Measurements from ENCODE around the gene CALCOCO1. TPM values are rescaled to one million over a fixed set of nuclear protein-coding genes. Genes with fewer than 3 reads are reported as not detected.

Gene CALCOCO1
- total and polyA plus RNA-seq, 2 of the 8 experiments (the other 6 are each of a cell fraction or from before 2014, with no cell fraction given) = 20.3 to 39.3 TPM

- H3K23me2 ChIP-seq (ENCODE audit: low read depth, low read length) = no peaks in the 10 kb centered on the region
- no peak for TF ChIP-seq SAP30 (IDR thresholded peaks at IDR 0.05; ENCODE audit: insufficient read depth, insufficient replicate concordance, low read length)
Observed at GRCh38 chr12:53686436-53686835, 40.8 kb downstream of the CALCOCO1 start.

More at GRCh38 chr12:53686436-53686835, 40.8 kb downstream of the CALCOCO1 start:
- DNase-seq (ENCODE audit: low read depth in 1 of 2, low spot score in 2 of 2) (no peak), FAIRE-seq (no peak)
- no peak overlapping the region for H3K27ac ChIP-seq (ENCODE audit: low read depth, low read length)
- no peak overlapping the region for H3K56ac ChIP-seq (replicated peaks; ENCODE audit: insufficient read length, low read depth, low read length)
- H3K14ac ChIP-seq (ENCODE audit: insufficient read length) = no peak overlapping the region
- H2BK15ac ChIP-seq (ENCODE audit: low read length) = no peak overlapping the region
- H2BK120ac ChIP-seq (replicated peaks; ENCODE audit: low read depth, low read length) = no peak overlapping the region
- WGBS, 2 experiments (ENCODE audit: extremely low coverage in 1 of 2, insufficient coverage in 1 of 2, insufficient read length in 1 of 2, insufficient replicate concordance in 2 of 2, low coverage in 1 of 2, low lambda C conversion rate in 2 of 2, missing lambda C conversion rate in 1 of 2) = 93% methylated on average over 3 of the region's 3 CpGs; no CpG with 5 or more reads in 1 of the 2 experiments
- H2BK12ac ChIP-seq (ENCODE audit: low read depth, low read length) = no peak overlapping the region
- POLR2A ChIA-PET (ENCODE audit: partially characterized antibody) = interaction anchor here (0.6 to 11.9 kb wide), 3 partner anchors 8 to 15 kb away, joined by 3 to 109 read pairs (median 6); partner anchors contain the start of gene ATP5MC2
- H3K4me2 ChIP-seq (ENCODE audit: insufficient read depth in 1 of 2, low read depth in 2 of 2, low read length in 2 of 2) = no peak overlapping the region
- no peak overlapping the region for H3K9ac ChIP-seq (replicated peaks in 1 of 4; ENCODE audit: extremely low read depth in 1 of 4, low read depth in 3 of 4, low read length in 3 of 4)
- no peak overlapping the region for H3K4ac ChIP-seq (replicated peaks; ENCODE audit: insufficient read length, low read depth, low read length)
- H2AK5ac ChIP-seq (ENCODE audit: low read depth, low read length) = no peak overlapping the region
- H2BK20ac ChIP-seq (ENCODE audit: low read length) = no peak overlapping the region
- no peaks in the 10 kb centered on the region for H3K79me2 ChIP-seq (ENCODE audit: control insufficient read depth in 1 of 2, insufficient read depth in 2 of 2, low read length in 2 of 2)
- no peak overlapping the region for H2BK5ac ChIP-seq (ENCODE audit: low read depth, low read length)
- no peak overlapping the region for H3K4me3 ChIP-seq (ENCODE audit: extremely low read depth in 1 of 4, insufficient read depth in 2 of 4, low read depth in 3 of 4, low read length in 4 of 4)
- H4K20me1 ChIP-seq (replicated peaks in 1 of 2; ENCODE audit: control insufficient read depth in 1 of 2, insufficient read depth in 2 of 2, low read length in 2 of 2) = no peaks in the 10 kb centered on the region
- no peak overlapping the region for H4K8ac ChIP-seq (ENCODE audit: extremely low read depth, insufficient read depth, low read length)
- no peak overlapping the region for H3K18ac ChIP-seq (ENCODE audit: extremely low read depth, low read length)
- H3K27me3 ChIP-seq (replicated peaks in 1 of 4; ENCODE audit: control insufficient read depth in 3 of 4, extremely low read depth in 1 of 4, insufficient read depth in 3 of 4, low read length in 3 of 4) = no peaks in the 10 kb centered on the region
- no peaks in the 10 kb centered on the region for H3K36me3 ChIP-seq (ENCODE audit: control insufficient read depth in 2 of 4, insufficient read depth in 4 of 4, low read length in 3 of 4)
- CTCF ChIA-PET (ENCODE audit: partially characterized antibody) = interaction anchor here (0.6 to 4.5 kb wide), 7 partner anchors 8 to 295 kb away, joined by 3 to 23 read pairs (median 4); no protein-coding TSS in a partner anchor
- H3K79me1 ChIP-seq (ENCODE audit: low read depth, low read length) = no peaks in the 10 kb centered on the region
- H3K9me3 ChIP-seq (ENCODE audit: insufficient read depth in 2 of 2, low read depth in 1 of 2, low read length in 1 of 2) = no peaks in the 10 kb centered on the region
- no peak overlapping the region for H3K23ac ChIP-seq (ENCODE audit: insufficient read length)
- H4K5ac ChIP-seq (ENCODE audit: insufficient read length, low read depth, low read length) = no peak overlapping the region
- no peak overlapping the region for H4K91ac ChIP-seq (replicated peaks; ENCODE audit: insufficient read length, low read length)
- peaks cover 0 to 3% (median 0%) of the 10 kb centered on the region in 4 experiments; a peak in 1 of 7 replicates for H3K4me1 ChIP-seq (replicated peaks in 1 of 4; ENCODE audit: control insufficient read depth in 3 of 4, insufficient read depth in 4 of 4, low read length in 3 of 4)
- no peak overlapping the region for H2AFZ ChIP-seq (ENCODE audit: low read length)
